ENCODE results near the gene CSNK1E. TPM values are rescaled to one million over a fixed set of nuclear protein-coding genes. Genes with fewer than 3 reads are reported as not detected.

Gene CSNK1E
- total and polyA plus RNA-seq, 2 of the 8 experiments (the other 6 are each of a cell fraction or from before 2014, with no cell fraction given) = 247 to 263 TPM

DNA sequence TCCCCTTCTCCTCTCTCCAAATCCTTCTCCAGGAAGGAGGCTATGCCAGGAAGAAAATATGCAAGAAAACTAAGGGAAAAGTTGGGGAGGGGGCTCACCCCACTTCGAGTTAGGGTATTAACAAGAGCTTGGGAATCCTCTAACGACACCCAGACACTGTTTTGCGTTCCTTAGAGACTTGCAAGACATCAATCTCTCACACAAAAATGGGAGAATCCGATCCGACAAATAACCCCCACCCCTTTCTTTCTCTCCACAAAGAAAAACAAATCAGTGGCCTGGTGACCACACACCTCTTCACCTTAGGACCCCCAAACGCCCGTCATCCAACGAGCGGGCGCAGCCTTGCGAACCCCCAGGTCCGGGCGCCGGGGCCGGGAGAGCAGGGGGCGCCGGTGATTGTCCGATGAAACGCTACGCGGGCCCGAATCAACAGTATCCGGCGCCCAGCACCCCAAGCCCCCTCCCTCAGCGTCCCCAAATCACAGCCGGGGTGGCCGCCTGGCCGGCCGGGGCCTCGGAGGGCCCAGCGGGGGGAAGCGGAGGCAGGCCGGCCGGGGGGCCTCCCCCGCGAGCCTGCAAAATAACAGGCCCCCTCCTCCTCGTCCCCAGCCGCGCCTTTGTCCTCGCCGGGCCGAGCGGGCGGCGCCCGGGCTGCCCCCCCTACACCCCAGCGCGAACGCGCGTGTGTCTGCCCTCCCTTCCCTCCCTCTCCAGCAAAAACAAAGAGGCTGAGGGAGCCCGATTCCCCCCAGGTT, 690 bp downstream of the CSNK1E start:
- WGBS, 2 experiments (ENCODE audit: extremely low coverage in 1 of 2, insufficient coverage in 1 of 2, insufficient read length in 1 of 2, insufficient replicate concordance in 2 of 2, low coverage in 1 of 2, low lambda C conversion rate in 2 of 2, missing lambda C conversion rate in 1 of 2) = 2% methylated on average over 21 of the region's 52 CpGs; no CpG with 5 or more reads in 1 of the 2 experiments
- CTCF ChIA-PET (ENCODE audit: partially characterized antibody) = interaction anchor here (3.4 kb wide), 1 partner anchor 11 kb away, joined by 20 read pairs; no protein-coding TSS in a partner anchor
- peak in 1 of 2 experiments; percentile 66 for DNase-seq (ENCODE audit: low read depth in 1 of 2, low spot score in 2 of 2)
- TF ChIP-seq POLR2AphosphoS5 (IDR thresholded peaks at IDR 0.05; ENCODE audit: low read depth, low read length) (peak; percentile 30), CTBP2 (IDR thresholded peaks at IDR 0.05; ENCODE audit: borderline replicate concordance, insufficient read depth, insufficient read length, low read length) (peak; percentile 31), NANOG (IDR thresholded peaks at IDR 0.05; ENCODE audit: insufficient read depth, low read depth, low read length, poor library complexity, severe bottlenecking) (no peak), HDAC2 (IDR thresholded peaks at IDR 0.05; ENCODE audit: borderline replicate concordance in 1 of 2, low read depth in 2 of 2, low read length in 2 of 2) (0 out of 4 replicates have a peak, but pooled peaks of 1 of the 2 experiments have one; percentile 35), SP1 (IDR thresholded peaks at IDR 0.05; ENCODE audit: low read depth, low read length) (no peak), POLR2A (IDR thresholded peaks at IDR 0.05; ENCODE audit: control extremely low read depth in 1 of 2, low read depth in 2 of 2, low read length in 2 of 2) (peak in 1 of 2 experiments; percentile 68; a peak in 1 of 3 replicates), SIX5 (IDR thresholded peaks at IDR 0.05; ENCODE audit: low read depth, low read length) (no peak), BACH1 (IDR thresholded peaks at IDR 0.05; ENCODE audit: low read length) (peak; percentile 60; the same call in 1 of the 2 replicates), RNF2 (IDR thresholded peaks at IDR 0.05; ENCODE audit: borderline replicate concordance, low read depth, low read length, missing control alignments, poor library complexity, severe bottlenecking) (no peak), KDM5A (IDR thresholded peaks at IDR 0.05; ENCODE audit: low read length) (no peak)

More for the DNA sequence above, 690 bp downstream of the CSNK1E start:
- Histone ChIP-seq H3K14ac (ENCODE audit: insufficient read length) (no peak overlapping the region), H3K4me3 (ENCODE audit: extremely low read depth in 1 of 4, insufficient read depth in 2 of 4, low read depth in 3 of 4, low read length in 4 of 4) (peak overlapping the region; percentile 88 to 99 (median 94)), H4K8ac (ENCODE audit: extremely low read depth, insufficient read depth, low read length) (peak overlapping the region; percentile 97; the same call in 1 of the 2 replicates), H2BK5ac (ENCODE audit: low read depth, low read length) (0 out of 2 replicates have a peak overlapping the region, but pooled peaks have one; percentile 20), H3K9ac (replicated peaks in 1 of 4; ENCODE audit: extremely low read depth in 1 of 4, low read depth in 3 of 4, low read length in 3 of 4) (peak overlapping the region; percentile 89 to 97 (median 90)), H2BK12ac (ENCODE audit: low read depth, low read length) (no peak overlapping the region; the same call in 1 of the 2 replicates), H3K56ac (replicated peaks; ENCODE audit: insufficient read length, low read depth, low read length) (peak overlapping the region; percentile 3), H3K18ac (ENCODE audit: extremely low read depth, low read length) (peak overlapping the region; percentile 82), H3K27ac (ENCODE audit: low read depth, low read length) (peak overlapping the region; percentile 84), H2AFZ (ENCODE audit: low read length) (no peak overlapping the region), H3K36me3 (ENCODE audit: control insufficient read depth in 2 of 4, insufficient read depth in 4 of 4, low read length in 3 of 4) (peaks cover 13 to 27% (median 14%) of the 10 kb centered on the region in 4 experiments; a peak in 6 of 8 replicates), H3K4me1 (replicated peaks in 1 of 4; ENCODE audit: control insufficient read depth in 3 of 4, insufficient read depth in 4 of 4, low read length in 3 of 4) (peaks cover 15 to 46% (median 40%) of the 10 kb centered on the region in 4 experiments), H2AK5ac (ENCODE audit: low read depth, low read length) (peak overlapping the region; percentile 88; the same call in 1 of the 2 replicates), H3K4me2 (ENCODE audit: insufficient read depth in 1 of 2, low read depth in 2 of 2, low read length in 2 of 2) (peak overlapping the region; percentile 72 to 91), H4K20me1 (replicated peaks in 1 of 2; ENCODE audit: control insufficient read depth in 1 of 2, insufficient read depth in 2 of 2, low read length in 2 of 2) (peaks cover 25 to 36% of the 10 kb centered on the region in 2 experiments), H3K27me3 (replicated peaks in 1 of 4; ENCODE audit: control insufficient read depth in 3 of 4, extremely low read depth in 1 of 4, insufficient read depth in 3 of 4, low read length in 3 of 4) (no peaks in the 10 kb centered on the region), H3K4ac (replicated peaks; ENCODE audit: insufficient read length, low read depth, low read length) (no peak overlapping the region), H2BK120ac (replicated peaks; ENCODE audit: low read depth, low read length) (peak overlapping the region; percentile 2), H3K9me3 (ENCODE audit: insufficient read depth in 2 of 2, low read depth in 1 of 2, low read length in 1 of 2) (no peaks in the 10 kb centered on the region), H3K23me2 (ENCODE audit: low read depth, low read length) (peaks cover 10% of the 10 kb centered on the region; the same call in 1 of the 2 replicates), H2BK15ac (ENCODE audit: low read length) (no peak overlapping the region), H3K79me1 (ENCODE audit: low read depth, low read length) (peaks cover 23% of the 10 kb centered on the region), H2BK20ac (ENCODE audit: low read length) (no peak overlapping the region), H3K79me2 (ENCODE audit: control insufficient read depth in 1 of 2, insufficient read depth in 2 of 2, low read length in 2 of 2) (peaks cover 49 to 73% of the 10 kb centered on the region in 2 experiments), H3K23ac (ENCODE audit: insufficient read length) (no peak overlapping the region), H4K5ac (ENCODE audit: insufficient read length, low read depth, low read length) (peak overlapping the region; percentile 34), H4K91ac (replicated peaks; ENCODE audit: insufficient read length, low read length) (peak overlapping the region; percentile 75)
- POLR2A ChIA-PET (ENCODE audit: partially characterized antibody) = interaction anchor here (0.7 to 7.6 kb wide), 16 partner anchors 9 to 812 kb away, joined by 3 to 77 read pairs (median 5); no protein-coding TSS in a partner anchor
- peak; percentile 39 for FAIRE-seq

Measured in H1 (cell line).